H9 (cell line): Measurements from ENCODE around the gene SLC38A1. TPM values are rescaled to one million over a fixed set of nuclear protein-coding genes. Genes with fewer than 3 reads are reported as not detected.

Source experiments
- DNase-seq: peaks from one replicate; pipeline ENCODE4 v3.0.0-alpha.2; 2017
- H2AFZ ChIP-seq: one replicate; pipeline ENCODE4 v1.6.1; 2013; ENCODE audit warnings: mild to moderate bottlenecking, low read length, control low read depth, moderate library complexity
- H2AK5ac ChIP-seq: 2 replicates; pipeline ENCODE4 v1.6.1; 2013; ENCODE audit warnings: low read length, control low read depth, mixed read lengths; ENCODE audit not compliant: insufficient read length
- H2BK120ac ChIP-seq: one replicate; pipeline ENCODE4 v1.6.1; 2013; ENCODE audit warnings: low read depth, mild to moderate bottlenecking, low read length, control low read depth, inconsistent platforms; ENCODE audit not compliant: poor library complexity, severe bottlenecking
- H2BK12ac ChIP-seq: 2 replicates; pipeline ENCODE4 v1.6.1; 2013; ENCODE audit warnings: low read length, control low read depth, mixed read lengths, low read depth; ENCODE audit not compliant: insufficient read length
- H2BK15ac ChIP-seq: 2 replicates; pipeline ENCODE4 v1.6.1; 2013; ENCODE audit warnings: low read depth, low read length, control low read depth
- H2BK20ac ChIP-seq: one replicate; pipeline ENCODE4 v1.6.1; 2013; ENCODE audit warnings: low read depth, mild to moderate bottlenecking, low read length, control low read depth, inconsistent platforms; ENCODE audit not compliant: poor library complexity, severe bottlenecking
- H2BK5ac ChIP-seq: 2 replicates; pipeline ENCODE4 v1.6.1; 2013; ENCODE audit warnings: low read length, control low read depth, mixed read lengths; ENCODE audit not compliant: insufficient read length
- H3K14ac ChIP-seq: 2 replicates; pipeline ENCODE4 v1.6.1; 2013; ENCODE audit warnings: low read length, control low read depth; ENCODE audit not compliant: insufficient read depth
- H3K18ac ChIP-seq: 2 replicates; pipeline ENCODE4 v1.6.1; 2013; ENCODE audit warnings: low read depth, mild to moderate bottlenecking, mixed read lengths, low read length, control low read depth; ENCODE audit not compliant: insufficient read length
- H3K23ac ChIP-seq: 2 replicates; pipeline ENCODE4 v1.6.1; 2013; ENCODE audit warnings: low read length, control low read depth, mixed read lengths, low read depth; ENCODE audit not compliant: insufficient read length
- H3K23me2 ChIP-seq: 2 replicates; pipeline ENCODE4 v1.6.1; 2013; ENCODE audit warnings: low read depth, mild to moderate bottlenecking, mixed read lengths, low read length, control low read depth; ENCODE audit not compliant: insufficient read length, poor library complexity, severe bottlenecking
- H3K27ac ChIP-seq: 2 replicates; pipeline ENCODE4 v1.5.1; 2013; ENCODE audit warnings: low read length, control low read depth, mixed read lengths, low read depth; ENCODE audit not compliant: insufficient read length
- H3K27me3 ChIP-seq: 2 replicates; pipeline ENCODE4 v1.6.1; 2013; ENCODE audit warnings: low read length, control low read depth, inconsistent platforms; ENCODE audit not compliant: insufficient read depth
- H3K4ac ChIP-seq: 2 replicates; pipeline ENCODE4 v1.6.1; 2013; ENCODE audit warnings: low read depth, mild to moderate bottlenecking, control low read depth, inconsistent platforms, low read length, moderate library complexity
- H3K4me1 ChIP-seq: 2 replicates; pipeline ENCODE4 v1.6.1; 2013; ENCODE audit warnings: low read length, control low read depth, inconsistent platforms; ENCODE audit not compliant: insufficient read depth
- H3K4me2 ChIP-seq: 2 replicates; pipeline ENCODE4 v1.6.1; 2013; ENCODE audit warnings: low read length, control low read depth, mixed read lengths; ENCODE audit not compliant: insufficient read length, insufficient read depth
- H3K56ac ChIP-seq: 2 replicates; pipeline ENCODE4 v1.6.1; 2013; ENCODE audit warnings: low read depth, mild to moderate bottlenecking, mixed read lengths, low read length, control low read depth; ENCODE audit not compliant: insufficient read length
- H3K79me1 ChIP-seq: 2 replicates; pipeline ENCODE4 v1.6.1; 2013; ENCODE audit warnings: low read depth, mild to moderate bottlenecking, moderate library complexity, low read length, control low read depth, inconsistent platforms; ENCODE audit not compliant: insufficient read depth, poor library complexity, severe bottlenecking
- H3K79me2 ChIP-seq: 2 replicates; pipeline ENCODE4 v1.6.1; 2013; ENCODE audit warnings: low read length, control low read depth, inconsistent platforms; ENCODE audit not compliant: insufficient read depth
- H3K9ac ChIP-seq: 2 replicates; pipeline ENCODE4 v1.6.1; 2013; ENCODE audit warnings: low read length, control low read depth, mixed read lengths; ENCODE audit not compliant: insufficient read length; ENCODE audit errors: extremely low read depth
- H3K9me3 ChIP-seq: one replicate; pipeline ENCODE4 v1.6.1; 2013; ENCODE audit warnings: low read depth, low read length, inconsistent platforms; ENCODE audit not compliant: control insufficient read depth
- H3T11ph ChIP-seq: one replicate; pipeline ENCODE4 v1.6.1; 2013; ENCODE audit warnings: mild to moderate bottlenecking, low read length, control low read depth, inconsistent platforms
- H4K20me1 ChIP-seq: one replicate; pipeline ENCODE4 v1.6.1; 2013; ENCODE audit not compliant: control insufficient read depth, insufficient read length, insufficient read depth
- H4K5ac ChIP-seq: 2 replicates; pipeline ENCODE4 v1.6.1; 2013; ENCODE audit warnings: low read depth, mild to moderate bottlenecking, mixed read lengths, low read length, control low read depth; ENCODE audit not compliant: insufficient read length
- H4K8ac ChIP-seq: replicated peaks from 2 replicates; pipeline ENCODE4 v1.6.1; 2013; ENCODE audit warnings: low read length, control low read depth, mixed read lengths, low read depth; ENCODE audit not compliant: insufficient read length
- H4K91ac ChIP-seq: 2 replicates; pipeline ENCODE4 v1.6.1; 2013; ENCODE audit warnings: low read depth, mild to moderate bottlenecking, moderate library complexity, mixed read lengths, low read length, control low read depth; ENCODE audit not compliant: insufficient read length
- H3K27ac Mint-ChIP-seq, 3 experiments: 2 replicates in 2 of 3; 3 replicates in 1 of 3; pipeline ENCODE4 v1.8.0; 2020 to 2021; ENCODE audit warnings: mixed read lengths in 3 of 3, mild to moderate bottlenecking in 1 of 3, moderate library complexity in 1 of 3
- H3K27me3 Mint-ChIP-seq: 2 replicates; pipeline ENCODE4 v1.8.0; 2021; ENCODE audit warnings: low read depth, mild to moderate bottlenecking, moderate library complexity, mixed read lengths
- H3K36me3 Mint-ChIP-seq, 3 experiments: 2 replicates in 2 of 3; 3 replicates in 1 of 3; pipeline ENCODE4 v1.8.0; 2020 to 2021; ENCODE audit warnings: low read depth in 3 of 3, mixed read lengths in 3 of 3; ENCODE audit not compliant: insufficient read depth in 1 of 3
- H3K4me1 Mint-ChIP-seq, 2 experiments: 2 replicates each; pipeline ENCODE4 v1.8.0; 2020; ENCODE audit warnings: mixed read lengths in 2 of 2
- H3K4me3 Mint-ChIP-seq, 2 experiments: 2 replicates in 1 of 2; 3 replicates in 1 of 2; pipeline ENCODE4 v1.8.0; 2020 to 2021; ENCODE audit warnings: mild to moderate bottlenecking in 2 of 2, mixed read lengths in 2 of 2, moderate library complexity in 1 of 2
- H3K9me3 Mint-ChIP-seq, 2 experiments: 2 replicates in 1 of 2; 3 replicates in 1 of 2; pipeline ENCODE4 v1.8.0; 2020; ENCODE audit warnings: mild to moderate bottlenecking in 2 of 2, mixed read lengths in 2 of 2, moderate library complexity in 1 of 2
- WGBS: extraction: QIAGEN DNeasy Blood & Tissue Kit; methylation state at CpG from one replicate; pipeline ENCODE4 v1.1.7; 2013; ENCODE audit warnings: missing lambda C conversion rate, low lambda C conversion rate, mixed read lengths; ENCODE audit not compliant: insufficient read length; ENCODE audit errors: extremely low coverage; 5-methylcytosine and 5-hydroxymethylcytosine counted together
- total RNA-seq: library from RNA; stranded (reverse); gene quantifications from 2 replicates; pipeline ENCODE4 v1.2.1, GENCODE V29; 2021
- TF ChIP-seq, protein P1 (sequence below): fragments of 200-600 bp; sonication (generic); conservative IDR thresholded peaks from 3 replicates; pipeline ENCODE4 v1.8.0; 2021; ENCODE audit warnings: antibody characterized with exemption, mild to moderate bottlenecking

SLC38A1 gene
- total RNA-seq, 1 experiment from 2014 or later: 216 TPM

GRCh38 chr12:46177837-46178608, 90.8 kb downstream of the SLC38A1 start:
- no peak overlapping the region for H2BK5ac ChIP-seq
- H4K91ac ChIP-seq: no peak overlapping the region
- H2BK120ac ChIP-seq: no peak overlapping the region
- no peak overlapping the region for H4K8ac ChIP-seq
- H4K20me1 ChIP-seq: no peaks in the 10 kb centered on the region
- H3K9me3 ChIP-seq: no peaks in the 10 kb centered on the region
- Mint-ChIP-seq H3K36me3 (no peaks in the 10 kb centered on the region), H3K27me3 (no peaks in the 10 kb centered on the region), H3K4me3 (no peak overlapping the region), H3K4me1 (peaks cover 3 to 6% of the 10 kb centered on the region in 2 experiments), H3K27ac (no peak overlapping the region; a peak in 1 of 7 replicates), H3K9me3 (no peaks in the 10 kb centered on the region)
- no peak overlapping the region for H2BK12ac ChIP-seq
- H3K27ac ChIP-seq: no peak overlapping the region
- H3K4me1 ChIP-seq: no peaks in the 10 kb centered on the region
- H3K79me2 ChIP-seq: no peaks in the 10 kb centered on the region
- H4K5ac ChIP-seq: no peak overlapping the region
- no peak overlapping the region for H3K23ac ChIP-seq
- H3K27me3 ChIP-seq: no peaks in the 10 kb centered on the region
- TF ChIP-seq, protein P1, sequence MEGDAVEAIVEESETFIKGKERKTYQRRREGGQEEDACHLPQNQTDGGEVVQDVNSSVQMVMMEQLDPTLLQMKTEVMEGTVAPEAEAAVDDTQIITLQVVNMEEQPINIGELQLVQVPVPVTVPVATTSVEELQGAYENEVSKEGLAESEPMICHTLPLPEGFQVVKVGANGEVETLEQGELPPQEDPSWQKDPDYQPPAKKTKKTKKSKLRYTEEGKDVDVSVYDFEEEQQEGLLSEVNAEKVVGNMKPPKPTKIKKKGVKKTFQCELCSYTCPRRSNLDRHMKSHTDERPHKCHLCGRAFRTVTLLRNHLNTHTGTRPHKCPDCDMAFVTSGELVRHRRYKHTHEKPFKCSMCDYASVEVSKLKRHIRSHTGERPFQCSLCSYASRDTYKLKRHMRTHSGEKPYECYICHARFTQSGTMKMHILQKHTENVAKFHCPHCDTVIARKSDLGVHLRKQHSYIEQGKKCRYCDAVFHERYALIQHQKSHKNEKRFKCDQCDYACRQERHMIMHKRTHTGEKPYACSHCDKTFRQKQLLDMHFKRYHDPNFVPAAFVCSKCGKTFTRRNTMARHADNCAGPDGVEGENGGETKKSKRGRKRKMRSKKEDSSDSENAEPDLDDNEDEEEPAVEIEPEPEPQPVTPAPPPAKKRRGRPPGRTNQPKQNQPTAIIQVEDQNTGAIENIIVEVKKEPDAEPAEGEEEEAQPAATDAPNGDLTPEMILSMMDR: no peak
- H2AK5ac ChIP-seq: no peak overlapping the region
- H3K4me2 ChIP-seq: no peak overlapping the region
- no peak overlapping the region for H3K4ac ChIP-seq
- H3K56ac ChIP-seq: no peak overlapping the region
- no peaks in the 10 kb centered on the region for H3K23me2 ChIP-seq
- DNase-seq: no peak
- WGBS: no CpG with 5 or more reads among the region's 5 CpGs
- no peak overlapping the region for H3T11ph ChIP-seq
- no peak overlapping the region for H2AFZ ChIP-seq
- H3K14ac ChIP-seq: peak overlapping the region; percentile 41; the same call in 1 of the 2 replicates
- H3K18ac ChIP-seq: no peak overlapping the region
- no peak overlapping the region for H2BK20ac ChIP-seq
- H3K79me1 ChIP-seq: no peaks in the 10 kb centered on the region
- H3K9ac ChIP-seq: no peak overlapping the region
- no peak overlapping the region for H2BK15ac ChIP-seq
